Activated T-cell treated with anti-CD3 and anti-CD28 coated beads, Interleukin-2, amount 50 U/mL, for 24 hours (primary cell): ENCODE measurements around the gene STK4.
A peak's percentile ranks its signal among the peaks of the same experiment; 100 is the strongest.

ENCODE experiments used
- DNase-seq: peaks from one replicate; pipeline ENCODE4 v3.0.0-alpha.2; 2020
- H3K27ac Mint-ChIP-seq: 2 replicates; pipeline ENCODE4 v1.8.0; 2020; ENCODE audit warnings: mild to moderate bottlenecking, mixed read lengths
- H3K27me3 Mint-ChIP-seq: 2 replicates; pipeline ENCODE4 v1.8.0; 2020; ENCODE audit warnings: mixed read lengths
- H3K36me3 Mint-ChIP-seq: 2 replicates; pipeline ENCODE4 v1.8.0; 2020; ENCODE audit warnings: low read depth, mixed read lengths
- H3K4me1 Mint-ChIP-seq: 2 replicates; pipeline ENCODE4 v1.8.0; 2020; ENCODE audit warnings: low read depth, mixed read lengths
- H3K4me3 Mint-ChIP-seq: 2 replicates; pipeline ENCODE4 v1.8.0; 2020; ENCODE audit warnings: mild to moderate bottlenecking, moderate library complexity, mixed read lengths
- H3K9me3 Mint-ChIP-seq: 2 replicates; pipeline ENCODE4 v1.8.0; 2020; ENCODE audit warnings: mixed read lengths

The STK4 gene

GRCh38 chr20:44966030-44966961 lies at the start of gene STK4:
Gene STK4, plus strand, starts transcription at chr20:44966512. Its CDS starts 57 bp downstream, at chr20:44966569.
- Mint-ChIP-seq H3K27ac (peak within 1 kb of the TSS; percentile 100), H3K27me3 (no peaks in the 10 kb centered on the region), H3K36me3 (peaks cover 40% of the 10 kb centered on the region), H3K4me3 (peak within 1 kb of the TSS; percentile 99), H3K9me3 (no peaks in the 10 kb centered on the region), H3K4me1 (peaks cover 64% of the 10 kb centered on the region)
- DNase-seq, result peak; percentile 98

GRCh38 chr20:44916586-44916985 lies 49.7 kb upstream of the STK4 start:
- DNase-seq, result no peak
- no peak overlapping the region for H3K4me3 Mint-ChIP-seq
- H3K9me3 Mint-ChIP-seq, result no peaks in the 10 kb centered on the region
- H3K27ac Mint-ChIP-seq, result peak overlapping the region; percentile 37
- H3K4me1 Mint-ChIP-seq, result peaks cover 25% of the 10 kb centered on the region
- H3K27me3 Mint-ChIP-seq, result no peaks in the 10 kb centered on the region
- peaks cover 87% of the 10 kb centered on the region for H3K36me3 Mint-ChIP-seq

DNA sequence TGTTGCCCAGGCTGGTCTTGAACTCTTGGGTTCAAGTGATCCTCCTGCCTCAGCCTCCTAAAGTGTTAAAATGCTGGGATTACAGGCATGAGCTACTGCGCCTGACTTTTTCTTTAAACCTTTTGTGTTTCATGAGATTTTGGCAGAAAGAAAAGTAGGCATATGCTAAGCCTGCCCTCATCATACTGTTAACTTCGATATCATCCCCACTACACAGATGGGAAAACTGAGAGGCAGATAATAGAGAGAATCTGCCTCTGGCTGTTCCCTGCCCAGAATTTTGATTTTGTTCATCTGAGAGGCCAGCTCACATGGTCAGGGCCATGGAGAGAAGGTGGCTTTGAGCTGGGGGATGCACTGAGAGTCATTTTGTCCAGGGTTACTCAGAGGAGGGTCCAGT lies 48.9 kb upstream of the STK4 start:
- Mint-ChIP-seq H3K4me3 (no peak overlapping the region), H3K27ac (no peak overlapping the region), H3K4me1 (peaks cover 19% of the 10 kb centered on the region), H3K36me3 (peaks cover 85% of the 10 kb centered on the region), H3K9me3 (no peaks in the 10 kb centered on the region), H3K27me3 (no peaks in the 10 kb centered on the region)
- DNase-seq, result no peak

GRCh38 chr20:44918342-44918741 lies 48.0 kb upstream of the STK4 start:
- peaks cover 16% of the 10 kb centered on the region for H3K4me1 Mint-ChIP-seq
- no peaks in the 10 kb centered on the region for H3K27me3 Mint-ChIP-seq
- H3K36me3 Mint-ChIP-seq, result peaks cover 85% of the 10 kb centered on the region
- no peak overlapping the region for H3K4me3 Mint-ChIP-seq
- no peaks in the 10 kb centered on the region for H3K9me3 Mint-ChIP-seq
- no peak for DNase-seq
- H3K27ac Mint-ChIP-seq, result no peak overlapping the region

- peaks cover 85% of the 10 kb centered on the region for H3K36me3 Mint-ChIP-seq
- H3K4me3 Mint-ChIP-seq, result no peak overlapping the region
- no peaks in the 10 kb centered on the region for H3K27me3 Mint-ChIP-seq
- DNase-seq, result no peak
- no peaks in the 10 kb centered on the region for H3K9me3 Mint-ChIP-seq
- no peak overlapping the region for H3K27ac Mint-ChIP-seq
- peaks cover 13% of the 10 kb centered on the region for H3K4me1 Mint-ChIP-seq
Observed at GRCh38 chr20:44918761-44919160, 47.6 kb upstream of the STK4 start.

- DNase-seq, result no peak
- H3K36me3 Mint-ChIP-seq, result peaks cover 83% of the 10 kb centered on the region
- no peak overlapping the region for H3K4me3 Mint-ChIP-seq
- H3K27me3 Mint-ChIP-seq, result no peaks in the 10 kb centered on the region
- no peak overlapping the region for H3K27ac Mint-ChIP-seq
- H3K4me1 Mint-ChIP-seq, result no peaks in the 10 kb centered on the region
- H3K9me3 Mint-ChIP-seq, result no peaks in the 10 kb centered on the region
Observed at GRCh38 chr20:44921447-44921846, 44.9 kb upstream of the STK4 start.

- Mint-ChIP-seq H3K27ac (no peak overlapping the region), H3K36me3 (peaks cover 66% of the 10 kb centered on the region), H3K9me3 (no peaks in the 10 kb centered on the region)
Observed at GRCh38 chr20:44924541-44924940, 41.8 kb upstream of the STK4 start.

GRCh38 chr20:44928595-44928994 lies 37.7 kb upstream of the STK4 start:
- H3K36me3 Mint-ChIP-seq, result peaks cover 62% of the 10 kb centered on the region
- no peaks in the 10 kb centered on the region for H3K27me3 Mint-ChIP-seq
- no peak for DNase-seq
- H3K4me3 Mint-ChIP-seq, result no peak overlapping the region
- no peaks in the 10 kb centered on the region for H3K9me3 Mint-ChIP-seq
- H3K27ac Mint-ChIP-seq, result no peak overlapping the region
- no peaks in the 10 kb centered on the region for H3K4me1 Mint-ChIP-seq

More at GRCh38 chr20:44924541-44924940, 41.8 kb upstream of the STK4 start:
- DNase-seq, result no peak
- Mint-ChIP-seq H3K4me3 (no peak overlapping the region), H3K27me3 (no peaks in the 10 kb centered on the region), H3K4me1 (no peaks in the 10 kb centered on the region)

- H3K9me3 Mint-ChIP-seq, result no peaks in the 10 kb centered on the region
- peaks cover 60% of the 10 kb centered on the region for H3K36me3 Mint-ChIP-seq
- no peak for DNase-seq
- no peaks in the 10 kb centered on the region for H3K27me3 Mint-ChIP-seq
- H3K4me1 Mint-ChIP-seq, result no peaks in the 10 kb centered on the region
- H3K27ac Mint-ChIP-seq, result no peak overlapping the region
- H3K4me3 Mint-ChIP-seq, result no peak overlapping the region
Observed at GRCh38 chr20:44930517-44931168, 35.7 kb upstream of the STK4 start.

GRCh38 chr20:44931911-44932310 lies 34.4 kb upstream of the STK4 start:
- Mint-ChIP-seq H3K36me3 (peaks cover 68% of the 10 kb centered on the region), H3K27ac (no peak overlapping the region)

DNA sequence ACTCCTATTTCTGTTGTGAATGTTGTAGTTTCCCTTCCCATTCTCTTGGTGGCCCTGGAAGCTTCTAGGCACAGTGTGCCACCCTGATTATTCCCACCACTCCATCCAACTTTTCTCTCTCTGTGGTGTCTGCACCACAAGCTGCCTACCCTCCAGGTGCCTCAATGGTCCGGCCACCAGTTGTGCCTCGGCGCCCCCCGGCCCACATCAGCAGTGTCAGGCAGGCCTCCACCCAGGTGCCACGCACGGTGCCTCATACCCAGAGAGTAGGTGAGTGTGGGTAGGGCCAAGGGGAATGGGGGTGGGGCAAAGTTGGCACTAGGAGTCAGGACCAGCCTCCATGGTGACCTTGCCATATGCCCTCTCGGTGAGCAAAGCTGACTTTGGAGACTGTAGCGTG lies 33.4 kb upstream of the STK4 start:
- DNase-seq, result no peak
- no peak overlapping the region for H3K27ac Mint-ChIP-seq
- no peaks in the 10 kb centered on the region for H3K4me1 Mint-ChIP-seq
- no peaks in the 10 kb centered on the region for H3K27me3 Mint-ChIP-seq
- no peaks in the 10 kb centered on the region for H3K9me3 Mint-ChIP-seq
- no peak overlapping the region for H3K4me3 Mint-ChIP-seq
- peaks cover 78% of the 10 kb centered on the region for H3K36me3 Mint-ChIP-seq

More at GRCh38 chr20:44931911-44932310, 34.4 kb upstream of the STK4 start:
- no peaks in the 10 kb centered on the region for H3K9me3 Mint-ChIP-seq
- H3K27me3 Mint-ChIP-seq, result no peaks in the 10 kb centered on the region
- H3K4me3 Mint-ChIP-seq, result no peak overlapping the region
- no peak for DNase-seq
- H3K4me1 Mint-ChIP-seq, result no peaks in the 10 kb centered on the region

DNA sequence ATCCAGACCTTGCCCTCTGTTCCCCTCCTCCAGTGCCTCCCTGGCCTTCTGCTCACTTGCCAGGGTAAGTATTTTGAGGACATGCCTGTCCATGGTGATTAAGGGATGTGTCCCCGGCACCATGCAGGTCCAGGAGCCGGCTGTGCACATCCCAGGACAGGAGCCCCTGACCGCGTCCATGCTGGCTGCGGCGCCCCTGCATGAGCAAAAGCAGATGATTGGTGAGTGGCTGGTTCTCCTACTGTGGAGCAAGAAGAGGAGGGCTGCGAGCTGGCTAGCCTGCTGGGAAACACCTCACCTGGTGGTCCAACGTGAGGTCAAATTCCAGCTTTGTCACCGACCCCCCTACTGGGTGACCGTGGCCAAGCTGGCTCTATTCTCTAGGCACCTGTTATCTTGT lies 29.8 kb upstream of the STK4 start:
- Mint-ChIP-seq H3K9me3 (no peaks in the 10 kb centered on the region), H3K36me3 (peaks cover 89% of the 10 kb centered on the region), H3K27me3 (no peaks in the 10 kb centered on the region), H3K4me1 (no peaks in the 10 kb centered on the region), H3K27ac (no peak overlapping the region), H3K4me3 (no peak overlapping the region)
- no peak for DNase-seq

DNA sequence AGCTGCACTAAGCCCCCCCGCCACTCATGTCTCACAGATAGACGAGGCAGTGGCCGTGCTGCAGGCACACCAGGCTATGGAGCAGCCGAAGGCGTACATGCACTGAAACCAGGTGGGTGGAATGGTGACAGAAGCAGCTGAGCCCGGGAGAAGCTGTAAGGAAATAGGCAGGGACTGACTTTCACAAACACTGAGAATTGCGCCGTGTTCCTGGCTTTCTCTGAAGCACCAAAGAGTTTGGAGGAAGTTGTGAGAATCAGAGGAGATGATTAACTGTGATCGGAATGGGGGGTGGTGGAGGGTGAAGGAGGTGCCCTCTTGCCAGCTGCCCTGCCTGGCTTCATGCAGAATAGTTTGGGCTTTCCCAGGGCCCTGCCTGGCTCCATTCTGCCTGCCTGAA lies 27.7 kb upstream of the STK4 start:
- H3K4me3 Mint-ChIP-seq, result no peak overlapping the region
- peaks cover 94% of the 10 kb centered on the region for H3K36me3 Mint-ChIP-seq
- DNase-seq, result no peak
- no peaks in the 10 kb centered on the region for H3K9me3 Mint-ChIP-seq
- H3K4me1 Mint-ChIP-seq, result no peaks in the 10 kb centered on the region
- no peaks in the 10 kb centered on the region for H3K27me3 Mint-ChIP-seq
- H3K27ac Mint-ChIP-seq, result no peak overlapping the region

DNA sequence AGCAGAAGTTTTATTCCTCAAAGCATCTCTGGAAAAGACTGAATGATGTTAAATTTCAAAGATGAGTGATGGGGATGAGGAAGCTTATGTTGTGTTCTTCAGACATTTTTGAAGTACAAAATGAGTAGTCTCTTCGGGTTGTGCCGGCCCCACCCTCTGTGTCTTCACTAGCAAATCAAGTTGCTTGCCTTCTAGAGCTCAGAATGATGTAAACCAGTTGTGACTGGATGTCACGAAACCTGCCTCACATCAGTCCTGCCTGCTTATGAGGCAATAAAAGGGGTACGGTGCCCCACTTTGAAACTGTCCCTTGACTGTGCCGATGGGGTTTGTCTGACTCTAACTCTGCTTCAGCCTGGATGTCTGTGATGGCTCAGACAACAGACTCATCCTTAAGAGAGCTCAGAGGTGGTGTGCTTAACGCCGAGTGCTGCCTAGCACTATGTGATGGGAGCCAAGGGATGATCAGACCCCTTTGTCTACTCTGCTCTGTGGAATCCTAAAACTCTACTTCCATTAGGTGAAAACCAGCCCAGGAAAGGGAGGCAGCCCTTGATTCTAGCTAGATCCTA lies 25.1 kb upstream of the STK4 start:
- Mint-ChIP-seq H3K27ac (peak overlapping the region; percentile 28), H3K4me3 (no peak overlapping the region), H3K9me3 (no peaks in the 10 kb centered on the region), H3K4me1 (no peaks in the 10 kb centered on the region), H3K27me3 (no peaks in the 10 kb centered on the region), H3K36me3 (peaks cover 99% of the 10 kb centered on the region)
- DNase-seq, result no peak
